ENCODE data around the gene VPS37B. TPM values are rescaled to one million over a fixed set of nuclear protein-coding genes. Genes with fewer than 3 reads are reported as not detected.

The VPS37B gene
- polyA plus RNA-seq, 1 experiment: 18.1 TPM

- no peaks in the 10 kb centered on the region for H3K36me3 ChIP-seq (ENCODE audit: control insufficient read depth, insufficient read depth, low read length)
- TF ChIP-seq CTCF (IDR thresholded peaks at IDR 0.05; ENCODE audit: insufficient read depth, low read depth, low read length): no peak
- no peak overlapping the region for H3K4me3 ChIP-seq (ENCODE audit: low read depth, low read length)
- H3K27me3 ChIP-seq (ENCODE audit: control insufficient read depth, insufficient read depth, low read length): no peaks in the 10 kb centered on the region
- CTCF ChIA-PET: no interaction called here
- POLR2A ChIA-PET: no interaction called here
- DNase-seq (ENCODE audit: low read depth): no peak
Measured at GRCh38 chr12:122903693-122904034, 7.7 kb upstream of the VPS37B start.

GRCh38 chr12:122902854-122903692 is 7.1 kb upstream of the VPS37B start:
- H3K4me3 ChIP-seq (ENCODE audit: low read depth, low read length): no peak overlapping the region
- no peak for DNase-seq (ENCODE audit: low read depth)
- no peak for TF ChIP-seq CTCF (IDR thresholded peaks at IDR 0.05; ENCODE audit: insufficient read depth, low read depth, low read length)
- POLR2A ChIA-PET: no interaction called here
- CTCF ChIA-PET: no interaction called here
- H3K27me3 ChIP-seq (ENCODE audit: control insufficient read depth, insufficient read depth, low read length): no peaks in the 10 kb centered on the region
- no peaks in the 10 kb centered on the region for H3K36me3 ChIP-seq (ENCODE audit: control insufficient read depth, insufficient read depth, low read length)

- CTCF ChIA-PET: interaction anchor here (0.5 to 0.7 kb wide), 2 partner anchors 23 to 28 kb away, joined by 4 read pairs; no protein-coding TSS in a partner anchor
- H3K4me3 ChIP-seq (ENCODE audit: low read depth, low read length): no peak overlapping the region
- no peak for TF ChIP-seq CTCF (IDR thresholded peaks at IDR 0.05; ENCODE audit: insufficient read depth, low read depth, low read length)
- no peaks in the 10 kb centered on the region for H3K36me3 ChIP-seq (ENCODE audit: control insufficient read depth, insufficient read depth, low read length)
- no peaks in the 10 kb centered on the region for H3K27me3 ChIP-seq (ENCODE audit: control insufficient read depth, insufficient read depth, low read length)
- POLR2A ChIA-PET: no interaction called here
- DNase-seq (ENCODE audit: low read depth): no peak
Measured at GRCh38 chr12:122899887-122900286, 4.0 kb upstream of the VPS37B start.

GRCh38 chr12:122896662-122897061 is 738 bp upstream of the VPS37B start:
- TF ChIP-seq CTCF (IDR thresholded peaks at IDR 0.05; ENCODE audit: insufficient read depth, low read depth, low read length): no peak
- ChIA-PET POLR2A (no interaction called here), CTCF (interaction anchor here (0.6 to 2.1 kb wide), 3 partner anchors 17 to 36 kb away, joined by 3 to 7 read pairs (median 4); no protein-coding TSS in a partner anchor)
- no peak for DNase-seq (ENCODE audit: low read depth)
- no peaks in the 10 kb centered on the region for H3K36me3 ChIP-seq (ENCODE audit: control insufficient read depth, insufficient read depth, low read length)
- no peaks in the 10 kb centered on the region for H3K27me3 ChIP-seq (ENCODE audit: control insufficient read depth, insufficient read depth, low read length)
- H3K4me3 ChIP-seq (ENCODE audit: low read depth, low read length): no peak overlapping the region

- CTCF ChIA-PET: interaction anchor here (0.7 to 1.3 kb wide), 2 partner anchors 13 to 175 kb away, joined by 3 read pairs; no protein-coding TSS in a partner anchor
- POLR2A ChIA-PET: no interaction called here
- no peak for TF ChIP-seq CTCF (IDR thresholded peaks at IDR 0.05; ENCODE audit: insufficient read depth, low read depth, low read length)
- peak overlapping the region; percentile 92 for H3K4me3 ChIP-seq (ENCODE audit: low read depth, low read length)
- no peaks in the 10 kb centered on the region for H3K36me3 ChIP-seq (ENCODE audit: control insufficient read depth, insufficient read depth, low read length)
- no peaks in the 10 kb centered on the region for H3K27me3 ChIP-seq (ENCODE audit: control insufficient read depth, insufficient read depth, low read length)
- DNase-seq (ENCODE audit: low read depth): no peak
Measured at GRCh38 chr12:122895320-122895703, 612 bp downstream of the VPS37B start.
